GM18951 (cell line): ENCODE data around the gene DCAF16.

ENCODE experiments used
- POLR2A ChIP-seq: IDR thresholded peaks from 4 replicates; pipeline ENCODE4 v1.6.1; 2011; ENCODE audit warnings: mild to moderate bottlenecking; ENCODE audit not compliant: insufficient read length, insufficient read depth; ENCODE audit errors: extremely low read depth
- in situ Hi-C: fragments of 300-500 bp; cut with MboI; formaldehyde crosslinking; loops from one replicate; pipeline ENCODE4 v1.12.0; 2022; ENCODE audit warnings: low sequenced_read_pairs, mixed read lengths, inconsistent platforms; ENCODE audit not compliant: unreplicated experiment

DCAF16 gene

GRCh38 chr4:17809667-17810066 is 890 bp downstream of the DCAF16 start:
- TF ChIP-seq POLR2A, result no peak
- in situ Hi-C loops, result loop anchor here (10.0 to 25.0 kb wide), 3 partner anchors 265 to 778 kb away; no protein-coding TSS in a partner anchor

- in situ Hi-C loops, result loop anchor here (10.0 to 25.0 kb wide), 2 partner anchors 263 to 780 kb away; no protein-coding TSS in a partner anchor
- TF ChIP-seq POLR2A, result no peak
These were observed 3.1 kb downstream of the DCAF16 start for GRCh38 chr4:17807446-17807845.

- in situ Hi-C loops, result loop anchor here (10.0 to 25.0 kb wide), 2 partner anchors 261 to 782 kb away; no protein-coding TSS in a partner anchor
- no peak for TF ChIP-seq POLR2A
These were observed 4.9 kb downstream of the DCAF16 start for GRCh38 chr4:17805580-17806155.

- in situ Hi-C loops, result no loop called here
- TF ChIP-seq POLR2A, result no peak
These were observed 12.7 kb downstream of the DCAF16 start for GRCh38 chr4:17797808-17798207.

DNA sequence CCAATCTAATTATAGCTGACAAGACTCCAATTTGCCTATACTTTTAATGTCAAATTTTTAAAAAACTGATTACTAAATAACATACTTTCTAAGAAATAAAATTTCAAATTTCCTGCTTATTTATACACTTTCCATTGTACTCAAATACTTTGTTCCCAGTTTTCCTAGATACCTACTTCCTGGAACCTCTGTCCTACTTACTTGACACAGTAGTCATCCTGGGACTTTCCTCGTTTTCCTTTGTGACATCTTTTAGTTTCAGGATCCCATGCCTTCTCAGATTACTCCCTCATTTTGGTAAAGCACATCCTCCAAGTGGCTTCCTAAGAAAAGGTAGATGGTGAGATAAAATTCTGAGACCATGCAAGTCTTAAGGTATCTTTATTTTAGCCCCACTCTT is 15.8 kb downstream of the DCAF16 start:
- TF ChIP-seq POLR2A, result no peak
- in situ Hi-C loops, result no loop called here

GRCh38 chr4:17788956-17789355 is 21.6 kb downstream of the DCAF16 start:
- in situ Hi-C loops, result no loop called here
- no peak for TF ChIP-seq POLR2A

DNA sequence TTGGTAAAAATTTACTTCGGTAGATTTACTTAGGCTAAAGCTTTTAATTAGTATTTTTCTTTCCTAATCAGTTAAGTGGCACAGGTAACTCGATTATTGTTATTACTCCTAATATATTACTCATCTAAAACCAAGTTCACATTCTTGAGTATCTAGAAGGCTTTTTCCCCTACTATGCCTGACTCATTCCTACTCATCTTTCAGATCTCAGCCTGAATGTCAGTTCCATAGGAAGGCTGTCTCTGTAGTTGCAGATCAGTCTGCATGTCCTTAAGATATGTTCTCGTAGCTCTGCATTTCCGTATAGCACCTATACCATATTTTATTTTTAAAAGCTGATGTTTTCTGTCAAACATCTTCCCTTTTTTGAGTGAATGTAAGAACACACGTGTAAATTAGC is 23.2 kb downstream of the DCAF16 start:
- TF ChIP-seq POLR2A, result no peak
- in situ Hi-C loops, result no loop called here

DNA sequence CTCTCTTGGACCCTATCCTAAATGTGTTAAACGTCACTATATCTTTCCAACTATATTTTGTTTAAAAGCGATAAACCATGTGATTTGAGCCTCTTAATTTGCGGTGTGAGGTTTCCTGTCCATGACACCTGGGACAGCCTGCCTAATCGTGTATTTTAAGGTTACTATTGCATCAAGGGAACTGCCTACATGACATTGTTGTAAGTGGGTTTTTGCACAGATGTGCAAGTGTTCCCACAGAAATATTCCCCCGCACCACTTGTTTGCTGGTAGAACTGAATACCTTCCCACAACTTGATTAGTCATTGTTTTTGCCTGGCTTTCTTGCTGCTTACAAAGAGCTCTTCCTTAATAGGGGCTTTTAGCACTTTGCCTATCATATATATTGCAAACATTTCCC is 24.0 kb downstream of the DCAF16 start:
- in situ Hi-C loops, result no loop called here
- TF ChIP-seq POLR2A, result no peak

GRCh38 chr4:17785858-17786257 is 24.7 kb downstream of the DCAF16 start:
- no peak for TF ChIP-seq POLR2A

DNA sequence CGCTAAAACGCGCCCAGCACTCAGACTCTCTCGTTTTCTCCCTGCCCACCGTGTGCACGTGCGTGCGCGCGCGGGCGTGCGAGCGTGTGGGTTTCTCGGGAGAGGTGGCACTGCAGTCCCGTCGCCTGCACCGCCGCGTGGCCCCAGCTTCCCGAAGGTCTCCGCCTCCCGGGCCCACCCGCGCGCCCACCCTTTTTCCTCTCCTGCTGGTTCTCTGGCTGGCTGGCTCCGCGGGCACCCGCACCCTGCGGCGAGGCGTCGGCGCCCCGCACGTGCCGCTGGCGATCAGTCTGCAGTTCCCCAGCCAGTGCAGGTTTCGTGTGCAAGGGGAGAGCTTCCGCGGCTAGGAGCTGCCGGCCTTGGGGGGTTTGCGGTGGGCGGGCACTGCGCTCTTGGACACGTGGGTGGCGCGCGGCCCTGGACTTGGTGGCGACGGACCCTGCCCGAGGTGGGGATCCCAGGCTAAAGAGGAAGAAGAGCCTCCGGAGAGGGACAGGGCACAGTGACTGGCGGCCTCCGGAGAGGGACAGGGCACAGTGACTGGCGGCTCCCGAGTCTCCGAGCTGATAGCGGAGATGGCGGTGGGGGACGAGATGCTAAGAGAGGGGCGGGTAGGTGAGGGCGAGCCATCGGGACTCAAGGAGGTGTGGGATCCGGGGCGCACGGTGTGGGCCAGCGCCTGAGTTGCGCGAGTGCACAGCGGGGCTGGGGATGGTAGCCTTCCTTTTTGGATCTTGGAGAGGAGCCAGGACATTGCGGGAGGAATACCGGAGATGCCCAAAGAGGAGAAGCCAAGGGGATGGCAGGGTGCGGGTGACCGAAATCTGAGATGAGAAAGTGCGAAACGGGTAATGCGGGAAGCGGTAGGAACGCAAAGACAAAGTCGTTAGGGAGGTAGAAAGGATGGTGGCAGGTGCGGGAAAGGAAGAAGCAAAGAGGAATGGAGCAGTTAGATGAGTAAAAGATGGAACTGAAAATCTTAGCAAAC is 29.0 kb downstream of the DCAF16 start, which contains the start of gene FAM184B:
Gene FAM184B, minus strand, starts transcription at position 322 of the 988 bp plus-strand sequence. CDS start 322 bp downstream, outside the sequence.
- in situ Hi-C loops, result no loop called here

More at GRCh38 chr4:17785858-17786257, 24.7 kb downstream of the DCAF16 start:
- in situ Hi-C loops, result no loop called here

DNA sequence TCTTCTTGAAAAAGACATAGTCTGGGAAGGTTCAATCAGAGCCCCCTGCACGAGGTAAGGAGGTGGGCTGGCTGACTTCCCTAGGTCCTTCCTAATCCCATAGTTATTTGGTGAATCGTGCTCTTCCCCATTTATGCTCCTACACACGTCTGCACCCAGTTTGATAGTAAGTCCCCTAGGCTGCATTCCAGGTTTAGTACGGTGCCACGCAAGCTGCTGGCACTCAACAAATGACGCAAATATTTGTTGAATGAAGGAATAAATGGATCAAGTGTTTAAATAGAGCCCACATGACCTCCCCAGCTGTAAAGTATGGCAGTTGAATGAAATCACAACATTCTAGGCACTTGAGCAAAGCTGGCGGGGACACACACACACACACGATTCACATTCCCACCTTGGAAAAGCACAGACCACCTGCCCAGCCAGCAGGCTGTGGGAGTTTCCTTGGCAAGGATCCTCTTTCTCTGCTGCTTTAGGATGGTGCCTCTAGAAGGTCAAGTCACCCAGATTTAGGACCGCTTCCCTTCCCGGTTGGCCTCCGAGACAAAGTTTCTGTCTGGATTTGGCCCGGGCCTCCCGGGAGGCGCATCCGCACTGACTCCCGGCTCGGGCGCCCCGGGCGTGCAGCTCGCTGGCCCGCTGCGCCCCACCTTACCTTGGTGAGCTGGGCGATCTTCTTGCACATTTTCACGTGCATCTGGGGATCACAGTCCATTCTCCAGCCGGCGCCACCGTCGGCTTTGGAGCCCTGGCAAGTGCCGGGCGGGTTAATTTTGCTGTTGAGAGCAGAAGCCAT is 29.9 kb downstream of the DCAF16 start:
- no peak for TF ChIP-seq POLR2A
- in situ Hi-C loops, result no loop called here

More for the DNA sequence above, 29.0 kb downstream of the DCAF16 start, which contains the start of gene FAM184B:
- no peak for TF ChIP-seq POLR2A

DNA sequence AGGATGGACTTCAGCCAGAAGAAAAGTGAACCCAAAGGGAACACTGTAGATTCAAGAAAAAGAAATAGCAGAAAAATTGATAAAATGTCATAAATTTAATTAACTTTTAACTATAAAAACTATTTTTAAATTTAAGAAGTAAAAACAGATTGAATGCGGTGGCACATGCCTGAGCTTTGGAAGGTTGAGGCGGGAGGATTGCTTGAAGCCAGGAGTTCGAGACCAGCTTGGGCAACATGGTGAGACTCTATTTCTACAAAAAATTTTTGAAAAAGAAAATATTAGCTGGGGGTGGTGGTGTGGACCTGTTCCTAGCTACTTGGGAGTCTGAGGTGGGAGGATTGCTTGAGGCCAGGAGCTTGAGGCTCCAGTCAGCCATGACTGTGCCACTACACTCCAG is 32.1 kb downstream of the DCAF16 start:
- in situ Hi-C loops, result no loop called here
- TF ChIP-seq POLR2A, result no peak

DNA sequence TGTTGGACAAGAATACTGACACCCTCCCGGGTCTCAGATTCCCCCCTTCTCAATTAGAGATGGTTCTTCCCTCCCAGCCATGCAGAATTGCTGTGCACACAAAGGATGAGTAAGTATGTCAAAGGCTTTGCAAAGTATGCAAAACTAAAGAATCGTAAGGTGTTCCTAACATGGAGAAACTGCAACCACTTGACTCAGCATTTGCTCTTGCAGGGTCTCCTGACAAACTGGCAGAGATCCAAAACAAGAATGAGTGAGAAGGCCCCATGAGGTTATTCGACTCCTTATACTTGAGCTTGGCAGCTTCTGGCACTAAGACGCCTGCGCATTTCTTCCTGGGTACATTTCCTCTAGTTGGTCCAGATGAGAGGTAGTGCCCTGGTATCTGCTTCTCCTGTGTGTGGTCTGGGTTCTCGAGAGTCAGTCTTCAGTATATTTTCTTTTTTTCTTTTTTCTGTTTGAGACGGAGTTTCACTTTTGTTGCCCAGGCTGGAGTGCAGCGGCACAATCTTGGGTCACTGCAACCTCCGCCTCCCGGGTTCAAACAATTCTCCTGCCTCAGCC is 37.3 kb downstream of the DCAF16 start:
- no peak for TF ChIP-seq POLR2A
- in situ Hi-C loops, result no loop called here
